ENCODE measurements around the gene PDE9A. TPM values are rescaled to one million over a fixed set of nuclear protein-coding genes. Genes with fewer than 3 reads are reported as not detected.

The PDE9A gene
- total and polyA plus RNA-seq, 2 of the 4 experiments (the other 2 are of a cell fraction), result 0.89 to 0.90 TPM

DNA sequence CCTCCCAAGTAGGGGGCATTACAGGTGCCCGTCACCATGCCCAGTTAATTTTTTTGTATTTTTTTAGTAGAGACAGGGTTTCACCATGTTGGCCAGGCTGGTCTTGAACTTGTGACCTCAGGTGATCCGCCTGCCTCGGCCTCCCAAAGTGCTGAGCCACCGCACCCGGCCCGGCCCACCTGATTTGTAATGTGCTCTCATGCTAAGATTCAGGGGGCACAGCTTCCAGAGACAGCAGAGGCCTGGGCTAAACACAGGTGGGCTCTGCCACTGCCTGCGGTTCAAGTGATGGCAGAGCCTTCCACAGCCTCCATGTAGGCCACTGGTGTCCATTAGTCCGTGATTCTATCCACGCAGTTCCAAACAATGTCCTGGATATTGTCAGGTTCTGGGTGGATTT is 98.4 kb downstream of the PDE9A start:
- no TSS peak for BruUV-seq (replicated peaks)
- no peak overlapping the region for H4K5ac ChIP-seq (ENCODE audit: low read depth, low read length)
- H3K27me3 ChIP-seq (ENCODE audit: control insufficient read depth, insufficient read depth, low read length), result peaks cover 2% of the 10 kb centered on the region

More for the DNA sequence above, 98.4 kb downstream of the PDE9A start:
- H2BK120ac ChIP-seq (ENCODE audit: low read depth, low read length), result no peak overlapping the region
- in situ Hi-C loops (cut with MboI; ENCODE audit: low sequenced_read_pairs), result loop anchor here (25.0 kb wide), 1 partner anchor 110 kb away; no protein-coding TSS in a partner anchor
- WGBS, 2 experiments (ENCODE audit: extremely low coverage in 2 of 2, insufficient read length in 1 of 2), result no CpG with 5 or more reads among the region's 9 CpGs
- H3K56ac ChIP-seq (ENCODE audit: extremely low read depth, insufficient read depth, low read length), result no peak overlapping the region
- no peaks in the 10 kb centered on the region for H3K4me1 ChIP-seq (ENCODE audit: control insufficient read depth, insufficient read depth, low read length)
- H2AK5ac ChIP-seq (ENCODE audit: low read depth, low read length), result no peak overlapping the region
- no peaks in the 10 kb centered on the region for H3K9me3 ChIP-seq (ENCODE audit: control insufficient read depth, insufficient read depth, low read length)
- no peak overlapping the region for H3K18ac ChIP-seq (ENCODE audit: low read depth, low read length)
- no peak overlapping the region for H2AK9ac ChIP-seq (replicated peaks; ENCODE audit: low read depth, low read length, poor library complexity)
- no peaks in the 10 kb centered on the region for H4K20me1 ChIP-seq (ENCODE audit: insufficient read depth, low read length)
- no peaks in the 10 kb centered on the region for H3K79me1 ChIP-seq (ENCODE audit: low read depth in 1 of 2, low read length in 2 of 2)
- no peak overlapping the region for H2BK15ac ChIP-seq (ENCODE audit: low read depth, low read length)
- dilution Hi-C loops (cut with HindIII; ENCODE audit: low sequenced_read_pairs, unreplicated experiment), result no loop called here
- POLR2A ChIA-PET (ENCODE audit: unreplicated experiment), result no interaction called here
- H2BK20ac ChIP-seq (ENCODE audit: low read depth, low read length), result no peak overlapping the region
- no peak overlapping the region for H4K8ac ChIP-seq (ENCODE audit: low read depth in 2 of 2, low read length in 2 of 2)
- intact Hi-C loops (cut with micrococcal nuclease), result no loop called here
- H3K36me3 ChIP-seq (ENCODE audit: control insufficient read depth, insufficient read depth, low read length), result no peaks in the 10 kb centered on the region
- DNase-seq, result no peak
- H3K4ac ChIP-seq (ENCODE audit: low read depth, low read length), result no peak overlapping the region
- H3K14ac ChIP-seq (replicated peaks; ENCODE audit: low read depth, low read length), result no peak overlapping the region
- no peak overlapping the region for H3K9ac ChIP-seq (ENCODE audit: low read depth, low read length)
- no peak for ATAC-seq (ENCODE audit: low read depth)
- TF ChIP-seq CHD1 (IDR thresholded peaks at IDR 0.05; ENCODE audit: low read depth, low read length), result no peak
- TF ChIP-seq RCOR1 (IDR thresholded peaks at IDR 0.05; ENCODE audit: insufficient replicate concordance, low read length), result no peak
- no peak for TF ChIP-seq SMC3 (IDR thresholded peaks at IDR 0.05; ENCODE audit: low read depth, low read length)
- TF ChIP-seq, protein P1, sequence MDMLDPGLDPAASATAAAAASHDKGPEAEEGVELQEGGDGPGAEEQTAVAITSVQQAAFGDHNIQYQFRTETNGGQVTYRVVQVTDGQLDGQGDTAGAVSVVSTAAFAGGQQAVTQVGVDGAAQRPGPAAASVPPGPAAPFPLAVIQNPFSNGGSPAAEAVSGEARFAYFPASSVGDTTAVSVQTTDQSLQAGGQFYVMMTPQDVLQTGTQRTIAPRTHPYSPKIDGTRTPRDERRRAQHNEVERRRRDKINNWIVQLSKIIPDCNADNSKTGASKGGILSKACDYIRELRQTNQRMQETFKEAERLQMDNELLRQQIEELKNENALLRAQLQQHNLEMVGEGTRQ (IDR thresholded peaks at IDR 0.05; ENCODE audit: low read depth, low read length), result no peak
- H2BK5ac ChIP-seq (ENCODE audit: low read depth, low read length, poor library complexity, severe bottlenecking), result no peak overlapping the region
- no peak overlapping the region for H3K4me3 ChIP-seq (ENCODE audit: insufficient read depth, low read depth, low read length)
- H2AFZ ChIP-seq (replicated peaks; ENCODE audit: low read length, poor library complexity), result no peak overlapping the region
- H3K27ac ChIP-seq (ENCODE audit: insufficient read depth, low read length), result no peak overlapping the region
- no peak overlapping the region for H3K23ac ChIP-seq (ENCODE audit: low read depth, low read length)
- CTCF ChIA-PET, result no interaction called here
- no peak overlapping the region for H4K91ac ChIP-seq (ENCODE audit: insufficient read depth, low read depth, low read length)
- H3K4me2 ChIP-seq (ENCODE audit: low read depth, low read length), result no peak overlapping the region
- no peaks in the 10 kb centered on the region for H3K9me1 ChIP-seq (ENCODE audit: insufficient read depth, low read length)
